A204.1 (cell line): ENCODE results near the gene SLC2A8.

Source experiments
- FAIRE-seq: peaks from 2 replicates; lab custom pipeline; 2012; peaks lifted over from hg19 to GRCh38; lab: Jason Lieb, UNC

SLC2A8 gene, protein sequence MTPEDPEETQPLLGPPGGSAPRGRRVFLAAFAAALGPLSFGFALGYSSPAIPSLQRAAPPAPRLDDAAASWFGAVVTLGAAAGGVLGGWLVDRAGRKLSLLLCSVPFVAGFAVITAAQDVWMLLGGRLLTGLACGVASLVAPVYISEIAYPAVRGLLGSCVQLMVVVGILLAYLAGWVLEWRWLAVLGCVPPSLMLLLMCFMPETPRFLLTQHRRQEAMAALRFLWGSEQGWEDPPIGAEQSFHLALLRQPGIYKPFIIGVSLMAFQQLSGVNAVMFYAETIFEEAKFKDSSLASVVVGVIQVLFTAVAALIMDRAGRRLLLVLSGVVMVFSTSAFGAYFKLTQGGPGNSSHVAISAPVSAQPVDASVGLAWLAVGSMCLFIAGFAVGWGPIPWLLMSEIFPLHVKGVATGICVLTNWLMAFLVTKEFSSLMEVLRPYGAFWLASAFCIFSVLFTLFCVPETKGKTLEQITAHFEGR

DNA sequence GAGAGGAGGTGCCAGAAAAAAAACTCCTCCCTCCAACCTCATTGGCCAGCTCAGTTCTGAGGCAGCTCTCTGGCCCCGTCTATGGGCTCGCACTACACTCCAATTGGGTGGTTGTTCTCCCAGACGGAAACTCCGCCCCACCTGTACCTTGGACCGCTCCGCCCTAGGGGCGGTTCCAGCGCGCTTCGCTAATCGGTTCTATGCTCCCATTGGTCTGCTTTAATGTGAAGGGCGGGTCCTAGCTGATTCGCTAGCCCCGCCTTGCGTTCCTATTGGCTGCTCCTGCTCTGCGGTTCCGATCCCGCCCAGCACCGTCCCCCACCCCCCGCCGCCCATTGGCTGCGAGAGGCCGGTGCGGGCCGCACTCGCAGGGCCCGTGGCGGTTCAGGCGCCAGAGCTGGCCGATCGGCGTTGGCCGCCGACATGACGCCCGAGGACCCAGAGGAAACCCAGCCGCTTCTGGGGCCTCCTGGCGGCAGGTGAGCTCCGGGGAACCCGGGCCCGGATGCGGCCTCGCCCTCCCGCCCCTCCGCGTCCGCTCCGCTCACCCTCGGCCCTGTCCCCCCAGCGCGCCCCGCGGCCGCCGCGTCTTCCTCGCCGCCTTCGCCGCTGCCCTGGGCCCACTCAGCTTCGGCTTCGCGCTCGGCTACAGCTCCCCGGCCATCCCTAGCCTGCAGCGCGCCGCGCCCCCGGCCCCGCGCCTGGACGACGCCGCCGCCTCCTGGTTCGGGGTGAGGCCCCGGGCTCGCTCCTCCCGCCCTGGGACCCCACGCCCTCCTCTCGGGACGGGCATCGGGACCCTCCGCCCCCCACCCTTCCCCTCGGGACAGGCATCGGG, at the start of gene SLC2A8:
Gene SLC2A8 (plus strand): TSS at position 362 of the 838 bp plus-strand sequence. CDS start 62 bp downstream, at position 424.
- FAIRE-seq = peak; percentile 68

DNA sequence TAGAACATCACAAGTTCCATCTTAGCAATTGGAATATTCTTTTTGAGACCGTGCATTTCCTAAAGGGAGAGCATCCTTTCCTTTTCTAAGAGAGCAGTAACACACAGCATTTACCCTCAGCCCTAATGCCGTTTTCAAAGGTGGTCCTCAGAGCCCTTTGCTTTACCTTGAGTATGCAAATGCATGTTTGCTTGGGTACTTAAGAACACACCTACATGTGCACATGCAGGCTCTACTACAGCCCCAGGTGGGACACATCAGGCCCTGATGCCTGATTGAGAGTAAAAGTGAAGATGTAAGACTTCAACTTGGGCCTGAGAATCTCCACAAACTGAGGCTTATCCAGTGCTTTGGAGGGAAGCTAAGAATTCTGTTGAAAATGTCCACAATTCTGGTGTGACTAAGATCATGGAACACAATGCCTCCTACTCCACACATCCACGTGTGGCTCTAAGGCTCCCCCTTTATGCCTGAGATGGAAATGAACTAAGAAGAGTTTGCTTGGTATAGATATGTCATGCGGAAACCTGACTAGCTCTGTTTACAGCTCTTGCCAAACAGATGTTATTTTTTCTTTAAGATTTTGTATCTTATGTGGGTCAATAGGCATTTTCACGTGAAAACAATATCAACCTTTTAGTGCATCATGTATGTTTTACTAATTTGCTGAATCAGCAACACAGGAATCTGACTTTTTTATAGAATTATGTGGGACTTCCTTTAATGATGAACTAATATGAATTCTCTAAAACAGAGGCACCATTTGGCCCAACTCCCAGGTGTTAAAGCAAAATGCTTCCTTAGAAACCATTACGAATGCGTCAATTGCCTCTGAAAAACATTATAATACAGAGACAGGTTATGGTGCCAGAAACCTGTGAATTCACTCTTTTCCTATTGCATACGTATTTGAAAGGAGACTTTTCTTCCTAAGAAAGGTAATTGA, 48.9 kb upstream of the SLC2A8 start:
- FAIRE-seq = peak; percentile 11

DNA sequence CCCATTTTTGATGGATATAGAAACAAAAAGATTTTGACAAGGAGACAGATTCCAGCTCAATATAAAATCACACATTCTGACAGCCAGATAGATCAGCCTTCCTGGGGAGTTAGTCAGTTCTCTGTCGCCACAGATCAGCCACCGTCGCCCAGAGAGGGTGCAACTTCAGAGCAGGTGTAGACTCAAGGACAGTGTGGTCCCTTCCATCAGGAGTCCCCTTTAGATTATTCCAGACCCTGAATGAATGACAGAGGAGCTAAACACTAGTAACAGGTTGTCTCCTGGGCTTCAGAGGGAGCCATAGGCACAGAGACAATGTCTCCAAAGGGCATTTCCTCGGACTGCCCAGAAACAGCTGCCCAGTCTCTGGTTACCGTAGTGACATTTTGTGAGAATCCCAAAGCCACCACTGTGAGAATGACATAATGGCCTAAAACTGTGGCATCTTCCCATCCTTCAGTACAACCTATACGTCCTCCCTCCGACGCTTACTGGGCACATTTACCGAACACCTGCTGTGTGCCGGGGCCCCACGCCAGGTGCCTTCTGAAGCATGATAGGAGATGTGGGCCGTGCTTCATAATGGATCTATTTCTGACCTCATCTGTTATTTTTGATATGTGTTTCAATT, 47.4 kb upstream of the SLC2A8 start:
- FAIRE-seq = no peak

DNA sequence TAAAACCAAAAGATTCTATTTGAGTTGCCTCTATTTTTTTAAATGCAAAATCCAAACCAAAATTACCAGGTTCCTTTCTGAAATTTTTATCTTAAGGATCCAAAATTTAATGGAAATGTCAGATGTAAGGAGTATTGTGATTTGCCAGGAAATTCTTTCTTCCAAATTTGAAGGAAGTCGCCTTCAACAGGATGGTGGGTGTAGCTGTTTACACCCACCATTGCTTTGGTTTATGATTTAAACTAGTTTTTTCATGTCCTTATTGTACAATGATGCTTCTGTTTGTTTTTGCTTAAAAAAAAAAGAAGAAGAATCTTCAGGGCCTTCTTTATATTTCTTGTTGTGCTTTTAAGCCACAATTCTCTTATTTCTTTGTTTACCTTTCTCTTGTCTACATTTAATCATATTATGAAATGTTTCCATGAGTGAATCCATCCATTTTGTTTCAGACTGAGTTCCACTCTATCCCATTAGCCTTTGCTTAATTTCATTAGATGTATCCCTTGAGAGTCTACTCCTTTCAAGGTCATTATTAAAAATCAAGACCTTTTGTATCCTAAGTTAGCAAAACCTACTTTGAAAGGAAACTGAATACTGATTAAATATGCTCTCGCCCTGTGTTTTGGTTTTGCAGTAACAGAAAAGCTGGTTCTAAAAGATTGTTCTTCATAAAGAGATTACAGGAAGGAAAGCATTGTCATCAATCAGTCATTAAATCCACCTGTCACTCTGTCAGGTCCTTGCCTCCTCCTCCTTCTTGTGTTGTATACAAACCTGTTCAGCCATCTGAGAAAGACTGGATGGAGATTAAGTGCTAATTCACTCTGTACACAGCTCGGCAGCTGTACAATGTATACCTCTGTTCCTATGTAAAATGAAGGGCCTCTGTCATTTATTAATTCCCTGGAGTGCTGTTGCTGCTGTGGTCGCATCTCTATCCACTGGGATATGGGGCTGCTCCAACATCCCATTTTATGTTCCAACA, 45.5 kb upstream of the SLC2A8 start:
- no peak for FAIRE-seq

DNA sequence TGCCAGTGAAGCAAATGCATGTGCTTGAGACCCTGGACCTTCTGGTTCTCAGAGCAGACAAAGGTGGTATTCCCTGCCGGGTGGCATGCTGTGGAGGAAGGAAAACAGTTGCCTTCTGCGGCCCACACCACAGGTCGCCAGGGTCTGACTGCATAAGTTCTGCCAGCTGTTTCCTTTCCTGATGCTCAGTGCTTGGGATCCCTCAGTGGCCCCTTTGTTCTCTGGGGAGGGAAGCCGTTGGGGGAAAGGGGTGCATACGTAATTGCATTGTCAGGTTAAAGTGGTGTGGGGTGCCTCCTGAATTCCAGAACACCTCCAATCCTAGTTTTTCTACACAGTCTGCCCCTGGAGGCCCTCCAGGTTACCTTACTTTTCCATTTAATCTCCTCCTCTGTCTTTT, 43.1 kb upstream of the SLC2A8 start:
- no peak for FAIRE-seq

DNA sequence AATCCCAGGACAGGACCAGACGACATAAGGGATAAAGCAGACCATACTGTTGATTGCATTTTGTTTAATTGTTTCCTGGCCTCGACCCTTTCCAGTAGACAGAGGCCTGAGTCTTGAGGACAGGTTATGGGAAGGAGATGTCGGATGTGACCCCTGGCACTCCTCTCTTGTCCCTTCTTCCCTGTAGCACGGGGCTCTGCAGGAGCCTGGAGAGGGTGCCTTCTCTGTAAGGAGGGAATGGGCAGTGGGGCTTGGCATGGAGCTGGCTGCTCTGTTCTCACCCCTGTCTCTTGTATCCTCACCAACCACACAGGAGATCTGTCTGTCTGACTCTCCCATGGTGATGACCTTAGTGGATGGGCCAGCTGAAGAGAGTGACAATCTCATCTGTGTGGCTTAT, 40.1 kb upstream of the SLC2A8 start:
- FAIRE-seq = no peak

DNA sequence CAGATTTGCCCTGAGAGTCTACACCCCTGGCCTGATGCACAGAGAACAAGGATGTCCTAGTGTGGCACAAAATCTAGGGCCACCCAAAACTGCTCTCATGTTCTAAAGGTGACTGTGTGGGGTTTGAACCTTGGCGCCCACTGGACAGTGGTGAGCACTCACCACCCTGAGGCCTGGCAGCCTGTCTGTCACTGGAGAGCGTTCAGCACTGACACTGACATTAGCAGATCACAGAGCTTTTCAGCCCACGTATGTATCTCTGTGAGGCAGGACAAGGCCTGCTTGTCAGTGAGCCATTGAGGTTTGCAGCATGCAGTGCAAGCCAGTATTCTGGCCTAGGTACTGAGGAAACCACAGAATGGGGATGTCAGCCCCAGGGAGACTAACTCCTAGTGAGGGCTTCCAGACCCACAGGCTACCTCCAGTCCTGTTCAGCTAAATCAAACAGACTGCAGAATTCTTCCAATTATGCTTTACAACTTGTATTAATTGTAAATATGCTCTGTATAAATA, 38.9 kb upstream of the SLC2A8 start:
- no peak for FAIRE-seq

DNA sequence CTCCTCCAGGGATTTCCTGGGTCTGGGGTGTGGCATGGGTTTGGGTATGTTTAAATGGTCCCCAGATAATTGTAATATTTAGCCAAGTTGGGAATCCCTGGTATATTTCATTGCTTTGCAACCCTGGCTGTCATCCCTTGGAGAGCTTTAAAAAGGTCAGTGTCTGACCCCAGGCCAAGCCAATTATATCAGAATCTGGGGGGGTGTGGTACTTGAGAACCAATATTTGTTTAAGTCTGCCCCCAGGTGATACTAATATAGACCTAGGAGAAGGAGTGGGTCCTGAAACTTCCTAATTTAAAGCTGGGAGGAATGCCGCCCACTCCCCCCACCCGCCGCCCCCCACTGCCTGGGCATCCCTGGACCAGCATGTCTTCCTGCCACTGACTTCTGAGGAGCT, 38.2 kb upstream of the SLC2A8 start:
- no peak for FAIRE-seq

DNA sequence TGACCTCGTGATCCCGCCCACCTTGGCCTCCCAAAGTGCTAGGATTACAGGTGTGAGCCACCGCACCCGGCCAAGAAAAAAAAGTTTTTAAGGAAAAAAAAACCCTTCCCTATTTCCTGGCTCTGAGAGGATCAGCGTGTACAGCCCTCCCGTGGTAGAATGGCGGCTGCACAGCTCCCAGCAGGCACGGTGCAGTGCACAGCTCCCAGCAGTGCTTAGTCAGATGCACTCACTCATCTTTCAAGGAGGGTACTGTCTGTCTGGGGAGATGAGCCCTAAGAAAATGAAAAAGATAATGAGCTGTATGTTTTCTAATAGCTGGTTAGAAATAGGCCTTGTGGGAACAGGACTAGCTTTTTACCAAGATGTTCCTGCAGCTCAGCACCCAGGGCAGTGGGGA, 36.7 kb upstream of the SLC2A8 start:
- FAIRE-seq = no peak

DNA sequence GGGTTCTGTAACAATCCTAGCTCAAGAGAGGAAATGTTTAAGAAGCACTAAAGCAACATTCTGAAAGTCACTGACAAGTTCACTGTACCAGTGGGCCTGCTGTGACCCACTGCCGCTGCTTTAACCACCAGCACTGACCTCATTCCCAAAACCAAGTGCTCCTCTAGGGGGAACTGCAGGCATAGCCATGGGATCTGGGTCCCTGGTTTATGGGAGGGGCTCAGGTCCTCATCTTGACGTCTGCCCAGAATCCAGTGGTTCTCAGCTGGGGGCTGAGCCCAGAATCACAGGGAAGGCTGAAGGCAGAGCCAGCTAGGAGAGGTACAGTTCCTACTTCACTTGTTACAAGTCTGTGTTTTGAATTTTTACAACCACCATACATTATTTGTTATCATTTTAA, 36.1 kb upstream of the SLC2A8 start:
- FAIRE-seq = no peak

DNA sequence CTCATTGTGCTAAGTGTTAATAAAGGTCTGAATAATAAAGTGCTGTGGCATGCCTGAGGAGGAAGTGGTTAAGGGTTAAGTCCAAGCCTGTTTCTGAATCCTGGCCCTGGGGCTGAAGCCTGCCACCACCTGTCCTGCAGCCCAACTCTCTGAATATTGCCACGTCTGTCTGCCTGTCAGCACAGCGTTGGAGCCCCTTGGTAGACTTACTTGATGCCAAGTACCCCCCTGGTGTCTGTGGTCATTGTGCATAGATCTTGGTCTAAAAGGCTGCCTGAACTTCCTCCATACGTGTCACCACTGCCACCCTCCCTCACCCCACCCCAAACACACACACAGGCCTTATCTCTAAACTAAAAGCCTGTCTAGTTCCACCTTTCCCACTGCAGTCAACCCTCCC, 35.4 kb upstream of the SLC2A8 start:
- no peak for FAIRE-seq

DNA sequence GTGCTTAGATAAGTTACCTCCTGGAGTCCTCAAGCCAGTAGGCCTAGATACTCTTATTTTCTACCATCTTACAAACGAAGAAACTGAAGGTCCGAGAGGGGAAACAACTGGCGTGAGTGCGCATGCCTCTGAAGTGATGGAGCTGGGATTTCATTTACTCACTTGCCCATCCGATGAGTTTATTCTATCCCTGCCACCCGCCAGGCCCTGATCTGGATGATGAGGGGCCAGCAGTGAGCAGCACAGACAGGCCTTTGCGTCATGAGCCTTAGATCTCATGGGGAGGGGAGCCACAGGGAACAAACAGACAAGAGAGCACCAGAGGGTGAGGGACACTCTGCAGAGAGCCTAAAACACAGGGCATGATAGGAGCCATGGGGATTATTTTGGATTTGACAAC, 34.1 kb upstream of the SLC2A8 start:
- FAIRE-seq = no peak

DNA sequence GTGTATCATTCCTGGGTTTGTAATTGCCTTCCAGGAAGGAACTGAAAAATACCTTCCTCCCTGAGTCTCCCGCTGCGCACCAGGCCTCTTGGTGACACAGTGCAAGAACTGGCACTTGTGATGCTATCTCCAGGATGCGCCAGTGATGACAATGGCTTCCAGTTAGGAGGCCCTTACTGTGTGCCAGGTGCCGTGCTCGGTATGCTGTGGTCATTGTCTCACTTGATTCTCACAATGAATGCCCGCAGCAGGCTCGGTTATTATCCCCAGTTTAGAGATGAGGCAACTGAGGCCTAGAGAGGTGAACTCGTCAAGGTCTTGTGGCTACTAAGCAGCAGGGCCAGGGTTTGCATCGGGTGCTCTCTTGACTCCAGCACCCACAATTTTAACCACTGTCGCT, 31.5 kb upstream of the SLC2A8 start:
- no peak for FAIRE-seq

DNA sequence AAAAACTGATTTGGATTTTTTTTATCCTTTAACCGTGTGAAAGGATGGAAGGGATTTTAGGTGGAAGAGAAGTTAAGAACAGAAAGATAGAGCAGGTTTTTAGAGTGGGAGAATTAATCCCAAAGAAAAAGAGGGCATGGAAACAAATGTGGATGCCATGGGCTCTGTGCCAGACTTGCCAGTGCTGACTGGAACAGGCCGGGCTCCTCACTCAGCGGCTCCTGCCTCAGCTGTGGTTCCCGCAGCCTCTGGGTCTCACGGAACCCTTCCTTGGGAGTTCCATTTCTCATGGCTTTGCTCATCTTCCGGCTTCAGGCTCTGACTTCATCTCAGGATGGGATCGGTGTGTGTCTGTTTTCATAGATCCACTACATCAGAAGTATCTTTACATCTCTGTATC, 30.4 kb upstream of the SLC2A8 start:
- FAIRE-seq = no peak

DNA sequence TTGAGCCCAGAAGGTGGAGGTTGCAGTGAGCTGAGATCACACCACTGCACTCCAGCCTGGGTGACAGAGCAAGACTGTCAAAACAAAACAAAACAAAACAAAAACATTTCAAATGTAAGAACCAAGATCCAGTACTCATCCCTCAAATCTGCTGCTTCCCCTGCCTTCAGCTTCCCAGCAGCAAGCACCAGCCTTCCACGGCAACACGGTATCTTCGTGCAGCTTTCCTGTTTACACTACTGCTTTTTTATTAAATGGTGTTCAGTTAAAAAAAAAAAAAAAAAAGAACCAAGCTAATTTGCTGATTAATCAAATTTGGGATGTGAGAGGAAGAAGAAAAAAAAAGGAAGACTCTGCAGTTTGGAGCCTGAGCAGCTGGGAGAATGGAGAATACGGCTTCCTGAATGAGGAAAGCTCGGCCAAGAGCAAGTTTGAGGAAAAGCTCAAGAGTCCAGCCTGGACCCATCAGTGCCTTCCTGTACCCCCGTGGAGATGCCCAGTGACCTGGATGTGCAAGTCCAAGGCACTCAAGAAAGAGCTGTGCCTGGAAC, 28.0 kb upstream of the SLC2A8 start:
- FAIRE-seq = no peak

DNA sequence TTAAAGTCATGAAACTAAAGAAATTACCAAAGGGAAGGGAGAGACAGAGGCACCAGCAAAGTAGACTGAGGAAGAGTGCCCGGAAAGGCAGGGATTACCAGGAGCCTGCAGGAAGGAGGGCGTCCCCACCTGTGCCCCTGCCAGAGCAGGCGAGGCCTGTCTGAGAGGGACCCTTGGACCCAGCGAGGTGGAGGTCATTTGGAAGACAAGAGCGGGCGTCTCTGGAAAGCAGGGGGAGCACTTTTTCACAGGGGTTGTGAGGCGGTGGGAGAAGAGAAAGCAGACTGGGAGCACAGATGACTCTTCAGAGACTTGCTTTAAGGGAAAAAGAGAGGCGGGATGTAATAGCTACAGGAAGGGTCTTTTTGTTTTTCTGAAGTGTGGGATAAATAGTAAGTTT, 27.5 kb upstream of the SLC2A8 start:
- FAIRE-seq = no peak

DNA sequence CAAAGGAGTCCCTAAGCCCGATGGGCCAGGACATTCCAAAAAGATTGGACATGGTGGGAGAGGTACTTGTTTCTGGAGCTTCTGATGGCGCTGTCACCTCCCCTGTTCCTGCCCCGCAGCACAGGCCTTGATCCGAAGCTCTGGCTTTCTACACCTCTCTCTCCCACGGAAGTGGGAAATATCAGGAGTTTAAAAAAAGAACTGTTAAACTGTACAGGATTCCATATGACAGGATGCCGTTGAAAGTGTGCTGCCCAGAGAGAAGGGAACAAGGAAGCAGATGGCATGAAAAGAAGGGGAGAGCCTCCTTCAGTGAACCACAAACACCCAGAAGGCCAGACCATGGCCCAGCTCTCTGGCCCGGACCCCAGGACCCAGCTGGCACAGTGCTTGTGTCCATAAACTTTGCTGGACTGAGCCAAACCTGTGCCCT, 26.8 kb upstream of the SLC2A8 start:
- FAIRE-seq = no peak

DNA sequence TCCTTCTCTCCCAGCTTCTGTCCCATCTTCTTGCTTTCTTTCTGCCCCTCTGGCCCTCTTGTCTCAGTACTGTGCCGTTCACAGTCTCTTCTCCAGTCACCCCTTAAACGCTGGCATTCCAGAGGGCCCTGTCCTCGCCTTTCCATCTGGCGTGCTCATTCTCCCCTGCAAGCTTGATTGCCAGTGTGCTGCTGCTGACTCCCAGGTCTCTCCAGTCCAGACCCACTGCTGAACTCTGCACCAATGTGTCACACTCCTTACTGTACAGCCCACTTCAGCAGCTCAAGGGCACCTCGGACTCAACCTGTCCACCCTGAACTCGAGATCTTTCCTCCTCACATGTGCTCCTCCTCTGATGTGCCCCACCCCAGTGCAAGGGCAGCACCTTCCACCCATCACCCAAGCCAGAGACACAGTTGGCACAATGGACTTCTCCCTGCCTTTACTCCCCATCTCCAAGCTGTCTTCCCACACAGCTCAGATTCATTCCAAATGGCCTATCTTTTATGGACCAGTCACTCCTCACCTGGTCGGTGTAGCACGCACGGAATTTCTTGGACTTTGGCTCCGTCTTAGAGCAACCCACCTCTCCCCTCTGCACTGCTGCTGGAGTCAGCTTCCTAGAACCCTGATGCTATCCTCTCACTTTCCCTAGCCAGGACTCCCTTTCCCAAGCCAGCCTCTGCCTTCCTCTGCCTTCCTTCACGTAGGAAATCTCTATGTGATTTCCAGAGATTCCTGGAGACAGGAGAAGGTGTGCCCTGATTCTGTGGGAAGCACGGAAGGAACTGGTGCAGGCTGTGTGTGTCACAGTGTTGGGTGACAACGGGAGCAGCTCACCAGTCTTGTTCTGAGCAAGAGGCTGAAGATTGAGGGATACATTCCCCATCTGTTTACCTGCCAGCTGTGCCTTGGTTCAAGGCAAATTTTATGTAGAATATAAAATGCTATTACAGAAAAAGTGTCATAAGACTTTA, 26.0 kb upstream of the SLC2A8 start:
- no peak for FAIRE-seq

DNA sequence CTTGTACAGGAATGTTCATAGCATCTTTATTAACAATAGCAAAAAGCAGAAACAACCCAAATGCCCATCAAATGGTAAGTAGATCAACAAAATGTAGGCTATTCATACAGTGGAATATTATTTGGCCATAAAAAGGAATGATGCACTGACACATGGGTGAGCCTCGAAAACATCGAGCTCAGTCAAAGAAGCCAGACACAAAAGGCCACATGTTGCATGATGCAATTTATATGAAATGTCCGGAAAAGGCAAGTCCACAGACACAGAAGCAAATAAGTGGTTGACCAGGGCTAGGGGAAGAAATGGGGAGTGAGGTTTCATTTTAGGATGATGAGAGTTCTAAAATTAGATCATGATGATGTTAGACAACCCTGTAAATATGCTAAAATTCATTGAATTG, 16.5 kb upstream of the SLC2A8 start:
- no peak for FAIRE-seq
